A549 (cell line): ENCODE measurements around the gene BRD3OS. TPM values are rescaled to one million over a fixed set of nuclear protein-coding genes. Genes with fewer than 3 reads are reported as not detected.

Experiments used
- ATAC-seq, 2 experiments: fragments of 200-7000 bp in 1 of 2; fragments of >200 bp in 1 of 2; cut with Nextera tagmentation in 1 of 2; cut with Tn5 transposase in 1 of 2; 3 replicates each; pipeline versions ENCODE4 v1.8.0 to v1.9.1; 2018 to 2020; ENCODE audit warnings: mild to moderate bottlenecking in 1 of 2, moderate library complexity in 1 of 2
- CTCF ChIA-PET: fragments of 300-600 bp; sonication (Branson Sonifier 250); formaldehyde crosslinking; extraction: SDS; loops from one replicate; lab custom pipeline; 2021; ENCODE audit warnings: antibody characterized with exemption, inconsistent platforms; lab: Yijun Ruan, JAX
- POLR2A ChIA-PET: fragments of 350-600 bp; formaldehyde crosslinking; extraction: SDS; loops from one replicate; lab custom pipeline; 2021; ENCODE audit warnings: antibody characterized with exemption, inconsistent platforms; lab: Yijun Ruan, JAX
- DNase-seq, 2 experiments: peaks; one replicate each; pipeline versions ENCODE4 v3.0.0 to v3.0.0-alpha.2; 2011 to 2016; ENCODE audit warnings: low read depth in 1 of 2, low spot score in 1 of 2
- FAIRE-seq: peaks from 2 replicates; lab custom pipeline; 2011; peaks lifted over from hg19 to GRCh38; lab: Jason Lieb, UNC
- H3K27ac ChIP-seq, 2 experiments: fragments of >200 bp; sonication (Bioruptor Twin); formaldehyde crosslinking; 3 replicates each; pipeline ENCODE4 v1.5.1; 2016 to 2017
- H3K4me1 ChIP-seq: fragments of >200 bp; sonication (Bioruptor Twin); formaldehyde crosslinking; 3 replicates; pipeline ENCODE4 v1.6.1; 2016
- H3K4me2 ChIP-seq: fragments of >200 bp; sonication (Bioruptor Twin); formaldehyde crosslinking; 3 replicates; pipeline ENCODE4 v1.6.1; 2016
- H3K4me3 ChIP-seq: fragments of >200 bp; sonication (Bioruptor Twin); formaldehyde crosslinking; 3 replicates; pipeline ENCODE4 v1.5.1; 2016
- H3K9me3 ChIP-seq: fragments of >200 bp; sonication (Bioruptor Twin); formaldehyde crosslinking; 3 replicates; pipeline ENCODE4 v1.6.1; 2016
- BCL3 ChIP-seq: fragments of >200 bp; sonication (Bioruptor Twin); formaldehyde crosslinking; IDR thresholded peaks from 3 replicates; pipeline ENCODE4 v1.6.1; 2016
- BHLHE40 ChIP-seq: IDR thresholded peaks from 2 replicates; pipeline ENCODE4 v1.6.1; 2012; ENCODE audit warnings: low read depth, low read length, inconsistent platforms
- CBX2 ChIP-seq: fragments of 200-600 bp; sonication (generic); IDR thresholded peaks from 2 replicates; pipeline ENCODE4 v1.6.1; 2016; ENCODE audit warnings: low read depth, mild to moderate bottlenecking, borderline replicate concordance
- CEBPB ChIP-seq, 2 experiments: fragments of >200 bp in 1 of 2; sonication (Bioruptor Twin) in 1 of 2; formaldehyde crosslinking in 1 of 2; IDR thresholded peaks; 2 replicates each; pipeline ENCODE4 v1.6.1; 2012 to 2016
- CHD4 ChIP-seq: fragments of 200-600 bp; sonication (generic); IDR thresholded peaks from 2 replicates; pipeline ENCODE4 v1.6.1; 2016; ENCODE audit warnings: antibody characterized with exemption, mild to moderate bottlenecking, borderline replicate concordance
- EHF ChIP-seq: fragments of 250-450 bp; sonication (Bioruptor Pico); IDR thresholded peaks from 2 replicates; pipeline ENCODE4 v1.5.0; 2020; ENCODE audit warnings: mild to moderate bottlenecking
- EP300 ChIP-seq, 2 experiments: fragments of >200 bp; sonication (Bioruptor Twin); formaldehyde crosslinking; IDR thresholded peaks; 2 replicates in 1 of 2; 3 replicates in 1 of 2; pipeline ENCODE4 v1.6.1; 2016 to 2017
- ESRRA ChIP-seq: fragments of 150-350 bp; IDR thresholded peaks from 2 replicates; pipeline ENCODE4 v1.6.1; 2014; ENCODE audit warnings: mild to moderate bottlenecking, low read length, borderline replicate concordance
- FOSB ChIP-seq: fragments of 250-450 bp; sonication (Bioruptor Pico); IDR thresholded peaks from 2 replicates; pipeline ENCODE4 v1.5.0; 2020; ENCODE audit warnings: mild to moderate bottlenecking, moderate library complexity
- FOXS1 ChIP-seq: fragments of 250-450 bp; sonication (Bioruptor Pico); IDR thresholded peaks from 2 replicates; pipeline ENCODE4 v1.5.0; 2020; ENCODE audit warnings: mild to moderate bottlenecking, moderate library complexity
- GATA3 ChIP-seq: IDR thresholded peaks from 2 replicates; pipeline ENCODE4 v1.6.1; 2012; ENCODE audit warnings: borderline replicate concordance
- HMGXB4 ChIP-seq: fragments of 250-450 bp; sonication (Bioruptor Pico); IDR thresholded peaks from 2 replicates; pipeline ENCODE4 v1.5.0; 2021; ENCODE audit warnings: mild to moderate bottlenecking, moderate library complexity, borderline replicate concordance
- HOXB13 ChIP-seq: fragments of 250-450 bp; sonication (Bioruptor Pico); IDR thresholded peaks from 2 replicates; pipeline ENCODE4 v1.5.0; 2020; ENCODE audit warnings: low read depth, mild to moderate bottlenecking, moderate library complexity
- KDM1A ChIP-seq: fragments of 200-600 bp; sonication (generic); IDR thresholded peaks from 2 replicates; pipeline ENCODE4 v1.6.1; 2016; ENCODE audit warnings: low read depth, mild to moderate bottlenecking
- KDM5A ChIP-seq: fragments of 200-600 bp; sonication (generic); IDR thresholded peaks from 2 replicates; pipeline ENCODE4 v1.6.1; 2016; ENCODE audit warnings: antibody characterized with exemption, mild to moderate bottlenecking
- MAX ChIP-seq: IDR thresholded peaks from 2 replicates; pipeline ENCODE4 v1.6.1; 2012
- MAZ ChIP-seq: fragments of 150-350 bp; IDR thresholded peaks from 2 replicates; pipeline ENCODE4 v1.6.1; 2014; ENCODE audit warnings: antibody characterized with exemption, low read depth, low read length, borderline replicate concordance
- NFE2L2 ChIP-seq: fragments of 150-350 bp; conservative IDR thresholded peaks from 2 replicates; pipeline ENCODE4 v1.6.1; 2014; ENCODE audit warnings: low read length
- NPAS2 ChIP-seq: fragments of 250-450 bp; sonication (Bioruptor Pico); IDR thresholded peaks from 2 replicates; pipeline ENCODE4 v1.8.0; 2022; ENCODE audit warnings: mild to moderate bottlenecking, moderate library complexity, borderline replicate concordance
- NR3C1 ChIP-seq: fragments of >200 bp; sonication (Bioruptor Twin); formaldehyde crosslinking; IDR thresholded peaks from 3 replicates; pipeline ENCODE4 v1.6.1; 2017
- RAD21 ChIP-seq, 2 experiments: fragments of >200 bp in 1 of 2; sonication (Bioruptor Twin) in 1 of 2; formaldehyde crosslinking in 1 of 2; IDR thresholded peaks in 1 of 2; conservative IDR thresholded peaks in 1 of 2; 2 replicates in 1 of 2; 3 replicates in 1 of 2; pipeline ENCODE4 v1.6.1; 2012 to 2018; ENCODE audit warnings: inconsistent platforms in 1 of 2
- RCOR1 ChIP-seq: fragments of 150-350 bp; IDR thresholded peaks from 2 replicates; pipeline ENCODE4 v1.6.1; 2014; ENCODE audit warnings: antibody characterized with exemption, low read length, low read depth
- TP53 ChIP-seq: fragments of 250-450 bp; sonication (Bioruptor Pico); IDR thresholded peaks from 2 replicates; pipeline ENCODE4 v1.5.0; 2021; ENCODE audit warnings: mild to moderate bottlenecking, moderate library complexity
- USF2 ChIP-seq: fragments of 450-650 bp; IDR thresholded peaks from 2 replicates; pipeline ENCODE4 v1.6.1; 2014; ENCODE audit warnings: antibody characterized with exemption
- ZC3H11A ChIP-seq: fragments of 450-650 bp; IDR thresholded peaks from 2 replicates; pipeline ENCODE4 v1.6.1; 2014; ENCODE audit warnings: antibody characterized with exemption, mild to moderate bottlenecking
- ZFP36 ChIP-seq: fragments of 450-650 bp; IDR thresholded peaks from 2 replicates; pipeline ENCODE4 v1.6.1; 2014; ENCODE audit warnings: borderline replicate concordance; ENCODE audit not compliant: partially characterized antibody
- ZNF302 ChIP-seq: fragments of 250-450 bp; sonication (Bioruptor Pico); IDR thresholded peaks from 2 replicates; pipeline ENCODE4 v1.9.0; 2021; ENCODE audit warnings: inconsistent platforms, mild to moderate bottlenecking, moderate library complexity
- ZSCAN20 ChIP-seq: fragments of 250-450 bp; sonication (Bioruptor Pico); IDR thresholded peaks from 2 replicates; pipeline ENCODE4 v1.8.0; 2022; ENCODE audit warnings: mild to moderate bottlenecking, moderate library complexity
- WGBS: methylation state at CpG from one replicate; pipeline ENCODE4 v1.1.6; 2017; ENCODE audit errors: missing lambda C conversion rate; 5-methylcytosine and 5-hydroxymethylcytosine counted together
- polyA plus RNA-seq, 4 experiments: library from polyadenylated mRNA; depleted of rRNA in 3 of 4; stranded (reverse); fragments of >200 nt; fragmentation: RNase III in 1 of 4; extraction: RNeasy Plus Mini Kit Qiagen cat#74134 plus additional on column Dnase treatment in 1 of 4; gene quantifications; 2 replicates in 3 of 4; 3 replicates in 1 of 4; pipeline ENCODE4 v1.2.3, GENCODE V29; 2011 to 2017

BRD3OS gene
- polyA plus RNA-seq, 2 of the 4 experiments (the other 2 are of a cell fraction), result 10.4 to 10.8 TPM

GRCh38 chr9:133980864-133981588 lies 44.3 kb upstream of the BRD3OS start:
- Histone ChIP-seq H3K4me2 (no peak overlapping the region), H3K27ac (no peak overlapping the region), H3K4me1 (0 out of 3 replicates have a peak, but pooled peaks cover 3% of the 10 kb centered on the region), H3K9me3 (no peaks in the 10 kb centered on the region), H3K4me3 (no peak overlapping the region)
- DNase-seq (no peak), FAIRE-seq (no peak), ATAC-seq (no peak)
- 91% methylated on average over 18 of the region's 25 CpGs for WGBS
- TF ChIP-seq EP300 (IDR thresholded peaks at IDR 0.05), result no peak
- TF ChIP-seq BHLHE40, result no peak
- TF ChIP-seq HOXB13, result no peak
- no peak for TF ChIP-seq ZC3H11A
- TF ChIP-seq KDM5A, result no peak
- no peak for TF ChIP-seq MAX
- TF ChIP-seq TP53 (CRISPR knock-in tag), result no peak
- no peak for TF ChIP-seq CEBPB (IDR thresholded peaks at IDR 0.05)
- no peak for TF ChIP-seq BCL3
- no peak for TF ChIP-seq NPAS2
- no peak for TF ChIP-seq FOSB
- ChIA-PET CTCF (interaction anchor here (0.7 to 7.1 kb wide), 4 partner anchors 13 to 199 kb away, joined by 3 to 48 read pairs (median 4); no protein-coding TSS in a partner anchor), POLR2A (no interaction called here)

GRCh38 chr9:133981589-133981957 lies 43.7 kb upstream of the BRD3OS start:
- FAIRE-seq, result no peak

More at GRCh38 chr9:133981589-133981957, 43.7 kb upstream of the BRD3OS start:
- DNase-seq (no peak), ATAC-seq (no peak)
- Histone ChIP-seq H3K4me1 (0 out of 3 replicates have a peak, but pooled peaks cover 3% of the 10 kb centered on the region), H3K4me3 (no peak overlapping the region), H3K4me2 (no peak overlapping the region), H3K9me3 (no peaks in the 10 kb centered on the region), H3K27ac (no peak overlapping the region)
- TF ChIP-seq ESRRA (no peak), ZSCAN20 (CRISPR knock-in tag) (no peak), MAZ (no peak), ZFP36 (no peak), BHLHE40 (no peak), ZNF302 (CRISPR knock-in tag) (no peak), CBX2 (no peak), NFE2L2 (no peak), EHF (CRISPR knock-in tag) (no peak), GATA3 (no peak), HMGXB4 (CRISPR knock-in tag) (no peak), RCOR1 (no peak), USF2 (no peak), RAD21 (conservative IDR thresholded peaks at IDR 0.05 in 1 of 2, IDR thresholded peaks at IDR 0.05 in 1 of 2) (no peak), MAX (no peak), KDM1A (no peak), CHD4 (no peak), NR3C1 (no peak), FOXS1 (no peak)
- WGBS, result 94% methylated on average over 14 of the region's 14 CpGs
- ChIA-PET POLR2A (no interaction called here), CTCF (interaction anchor here (0.7 to 7.1 kb wide), 3 partner anchors 13 to 188 kb away, joined by 3 to 48 read pairs (median 3); no protein-coding TSS in a partner anchor)
